Measurements from ENCODE around the gene SLC2A10.

DNA sequence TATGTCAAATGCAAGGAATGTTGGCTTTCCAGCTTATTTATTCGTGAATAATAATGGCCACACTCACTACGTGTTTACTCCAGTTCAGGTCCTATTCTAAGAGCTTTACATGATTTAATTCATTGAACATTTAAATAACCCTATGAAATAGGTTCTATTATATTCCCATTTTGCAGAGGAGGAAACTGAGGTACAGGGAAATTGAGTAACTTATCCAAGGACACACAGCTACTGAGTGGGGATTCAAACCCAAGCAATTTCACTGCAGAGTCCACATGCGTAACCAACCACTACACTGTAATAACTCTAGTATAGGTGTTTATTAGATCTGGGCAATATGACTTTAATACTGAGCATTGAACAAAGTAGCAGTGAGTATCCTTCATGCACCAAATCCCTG is 45.9 kb upstream of the SLC2A10 start:
- TF ChIP-seq, protein P1, sequence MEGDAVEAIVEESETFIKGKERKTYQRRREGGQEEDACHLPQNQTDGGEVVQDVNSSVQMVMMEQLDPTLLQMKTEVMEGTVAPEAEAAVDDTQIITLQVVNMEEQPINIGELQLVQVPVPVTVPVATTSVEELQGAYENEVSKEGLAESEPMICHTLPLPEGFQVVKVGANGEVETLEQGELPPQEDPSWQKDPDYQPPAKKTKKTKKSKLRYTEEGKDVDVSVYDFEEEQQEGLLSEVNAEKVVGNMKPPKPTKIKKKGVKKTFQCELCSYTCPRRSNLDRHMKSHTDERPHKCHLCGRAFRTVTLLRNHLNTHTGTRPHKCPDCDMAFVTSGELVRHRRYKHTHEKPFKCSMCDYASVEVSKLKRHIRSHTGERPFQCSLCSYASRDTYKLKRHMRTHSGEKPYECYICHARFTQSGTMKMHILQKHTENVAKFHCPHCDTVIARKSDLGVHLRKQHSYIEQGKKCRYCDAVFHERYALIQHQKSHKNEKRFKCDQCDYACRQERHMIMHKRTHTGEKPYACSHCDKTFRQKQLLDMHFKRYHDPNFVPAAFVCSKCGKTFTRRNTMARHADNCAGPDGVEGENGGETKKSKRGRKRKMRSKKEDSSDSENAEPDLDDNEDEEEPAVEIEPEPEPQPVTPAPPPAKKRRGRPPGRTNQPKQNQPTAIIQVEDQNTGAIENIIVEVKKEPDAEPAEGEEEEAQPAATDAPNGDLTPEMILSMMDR (IDR thresholded peaks at IDR 0.05) = no peak
- TF ChIP-seq POLR2A (IDR thresholded peaks at IDR 0.05) (no peak), POLR2AphosphoS5 (IDR thresholded peaks at IDR 0.05) (no peak), EP300 (IDR thresholded peaks at IDR 0.05) (no peak)
